ENCODE measurements around the gene ANGPTL2. TPM values are rescaled to one million over a fixed set of nuclear protein-coding genes. Genes with fewer than 3 reads are reported as not detected.

Gene ANGPTL2
- total and polyA plus RNA-seq, 9 of the 15 experiments (the other 6 are each of a cell fraction or from before 2014, with no cell fraction given): not detected

- BruUV-seq (replicated peaks): no TSS peak
- no peak for FAIRE-seq
- POLR2A ChIA-PET: interaction anchor here (0.6 to 1.4 kb wide), 4 partner anchors 9 to 1551 kb away, joined by 3 to 7 read pairs (median 4); no protein-coding TSS in a partner anchor
- Histone ChIP-seq H3K4me3 (no peak overlapping the region), H3K9me3 (replicated peaks; ENCODE audit: control insufficient read depth, insufficient read depth, low read depth, low read length) (no peaks in the 10 kb centered on the region), H4K20me1 (replicated peaks; ENCODE audit: control insufficient read depth, insufficient read depth, low read length) (no peaks in the 10 kb centered on the region), H3K27ac (ENCODE audit: extremely low read depth, low read depth, low read length) (no peak overlapping the region), H3K36me3 (ENCODE audit: control insufficient read depth, insufficient read depth, low read length) (no peaks in the 10 kb centered on the region), H3K79me2 (ENCODE audit: control insufficient read depth, insufficient read depth, low read length) (no peaks in the 10 kb centered on the region), H2AFZ (ENCODE audit: low read depth, low read length) (no peak overlapping the region), H3K27me3 (ENCODE audit: control insufficient read depth in 2 of 2, insufficient read depth in 2 of 2, low read length in 2 of 2) (peaks cover 0 to 34% of the 10 kb centered on the region in 2 experiments; a peak in 3 of 5 replicates), H3K9ac (ENCODE audit: insufficient read depth in 1 of 2, low read depth in 2 of 2, low read length in 2 of 2) (no peak overlapping the region), H3K4me1 (replicated peaks in 1 of 2; ENCODE audit: control insufficient read depth in 2 of 2, insufficient read depth in 2 of 2, low read length in 2 of 2) (no peaks in the 10 kb centered on the region), H3K9me1 (ENCODE audit: control insufficient read depth, insufficient read depth, low read length) (peaks cover 3% of the 10 kb centered on the region), H3K4me2 (ENCODE audit: insufficient read depth, low read length) (no peak overlapping the region)
- in situ Hi-C loops (cut with MboI): no loop called here
- TF ChIP-seq CREM (IDR thresholded peaks at IDR 0.05; ENCODE audit: low read depth) (no peak), JUN (IDR thresholded peaks at IDR 0.05; ENCODE audit: borderline replicate concordance, low read depth, low read length) (no peak), JUN (CRISPR knock-in tag; IDR thresholded peaks at IDR 0.05; ENCODE audit: borderline replicate concordance) (no peak), TARDBP (IDR thresholded peaks at IDR 0.05) (no peak), CBFB (CRISPR knock-in tag; IDR thresholded peaks at IDR 0.05) (no peak), MBD2 (IDR thresholded peaks at IDR 0.05; ENCODE audit: borderline replicate concordance, low read depth) (no peak), NELFE (IDR thresholded peaks at IDR 0.05; ENCODE audit: insufficient read depth, insufficient read length) (no peak), MAZ (CRISPR knock-in tag; conservative IDR thresholded peaks at IDR 0.05 in 1 of 2, IDR thresholded peaks at IDR 0.05 in 1 of 2) (no peak)
- intact Hi-C loops (cut with micrococcal nuclease): no loop called here
- WGBS (ENCODE audit: insufficient coverage, low coverage, missing lambda C conversion rate): 5% methylated on average over 2 of the region's 2 CpGs
- CTCF ChIA-PET (ENCODE audit: low intra/inter-chr PET ratio): no interaction called here
- no peak for DNase-seq (ENCODE audit: extremely low read depth in 1 of 4, low spot score in 3 of 4)
- no peak for ATAC-seq
Measured at GRCh38 chr9:127077644-127077946, 44.8 kb downstream of the ANGPTL2 start.

Data from K562 (cell line).